DMS53 (cell line): ENCODE measurements around the gene RHOXF2.
A peak's percentile ranks its signal among the peaks of the same experiment; 100 is the strongest.

Experiments used
- DNase-seq: peaks from one replicate; lab custom pipeline; 2025; lab: John Stamatoyannopoulos, UW

Gene RHOXF2

DNA sequence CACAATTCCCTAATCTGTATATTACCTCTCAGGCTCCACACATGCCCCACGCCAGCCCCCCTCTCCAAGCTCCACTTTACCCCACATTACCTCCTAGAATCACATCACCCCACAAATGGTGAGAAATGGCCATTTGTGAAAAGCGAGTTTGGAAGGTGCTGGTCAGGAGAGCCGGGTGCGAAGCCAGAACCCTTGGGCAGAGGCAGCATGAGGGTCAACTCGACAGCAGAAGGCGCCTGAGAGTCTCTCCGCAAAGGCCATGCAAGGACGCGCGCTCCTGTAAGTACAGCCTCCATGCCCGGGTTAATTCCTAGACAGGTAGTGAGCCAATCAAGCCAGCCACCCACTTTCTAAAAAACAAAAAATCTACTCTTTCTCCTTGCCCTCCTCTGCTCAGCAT lies 42.4 kb downstream of the RHOXF2 start:
- DNase-seq = no peak

DNA sequence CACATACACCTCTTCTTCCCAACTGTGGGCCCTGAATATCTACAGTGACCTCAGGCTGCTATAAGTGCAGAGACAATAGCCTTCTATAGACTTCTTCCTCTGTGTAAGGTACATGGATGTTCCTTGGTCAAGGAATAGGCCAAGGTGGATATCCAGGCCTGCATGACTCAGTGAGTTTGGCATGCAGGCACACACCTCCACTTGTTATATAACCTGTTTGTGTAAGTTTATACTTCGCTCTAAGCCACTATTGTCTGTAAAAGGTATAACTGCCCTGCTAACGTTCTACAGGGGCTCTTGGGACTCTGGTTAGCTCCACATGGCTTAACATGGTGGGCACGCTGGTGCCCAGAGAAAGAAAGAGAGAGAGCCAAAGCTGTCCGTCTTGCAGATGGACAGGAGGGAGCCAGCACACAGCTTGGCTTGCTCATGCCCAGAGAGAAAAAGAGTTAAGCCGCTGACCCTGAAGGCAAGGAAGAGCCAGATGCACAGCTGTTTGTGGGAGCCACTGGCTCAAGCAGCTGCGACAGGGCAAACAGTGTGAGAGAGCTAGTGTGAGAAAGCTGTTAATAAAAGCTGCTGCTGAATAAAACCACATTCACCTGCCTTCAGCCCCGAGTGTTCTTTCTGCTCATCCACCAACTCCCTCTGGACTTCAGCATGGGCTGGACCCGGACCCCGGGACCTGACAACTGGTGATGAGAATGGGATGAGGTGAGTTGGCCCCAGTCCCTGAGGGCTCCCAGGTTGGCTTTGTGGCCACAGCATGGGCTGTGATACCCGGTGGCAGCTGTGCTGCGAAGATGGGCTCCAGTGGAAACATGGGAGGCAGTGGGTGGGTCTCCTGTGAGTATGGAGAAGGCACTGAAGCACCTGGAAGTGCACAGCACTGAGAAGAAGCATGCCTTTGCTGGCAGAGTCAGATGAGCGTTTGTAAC lies 47.7 kb downstream of the RHOXF2 start:
- DNase-seq = no peak

DNA sequence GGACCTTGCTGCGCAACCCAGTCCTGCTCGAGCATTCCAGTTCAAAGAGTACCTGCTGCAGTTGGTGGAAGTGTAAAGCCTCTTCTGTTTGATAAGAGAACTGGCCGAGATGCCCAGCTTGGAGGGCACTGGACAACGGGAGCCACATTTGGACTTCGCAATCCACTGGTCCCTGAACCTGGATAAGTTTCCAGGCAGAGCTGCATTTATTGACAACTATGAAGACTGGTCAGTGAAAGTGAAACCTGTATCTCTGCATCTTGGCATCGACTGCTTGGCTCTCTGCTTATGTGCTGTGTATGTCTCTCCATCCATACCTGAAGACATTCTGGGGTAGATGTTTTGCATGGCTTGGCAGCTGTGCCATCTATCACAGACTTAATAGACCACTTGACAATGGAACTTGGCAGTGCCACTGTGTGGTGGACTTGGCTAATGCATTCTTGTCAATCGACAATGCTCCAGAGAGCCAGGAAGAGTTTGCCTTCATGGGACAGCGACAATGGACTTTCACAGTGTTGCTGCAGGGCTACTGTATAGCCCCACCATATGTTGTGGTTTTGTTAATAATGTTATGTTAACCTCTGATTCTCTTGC lies 48.7 kb downstream of the RHOXF2 start:
- DNase-seq = peak; percentile 1

DNA sequence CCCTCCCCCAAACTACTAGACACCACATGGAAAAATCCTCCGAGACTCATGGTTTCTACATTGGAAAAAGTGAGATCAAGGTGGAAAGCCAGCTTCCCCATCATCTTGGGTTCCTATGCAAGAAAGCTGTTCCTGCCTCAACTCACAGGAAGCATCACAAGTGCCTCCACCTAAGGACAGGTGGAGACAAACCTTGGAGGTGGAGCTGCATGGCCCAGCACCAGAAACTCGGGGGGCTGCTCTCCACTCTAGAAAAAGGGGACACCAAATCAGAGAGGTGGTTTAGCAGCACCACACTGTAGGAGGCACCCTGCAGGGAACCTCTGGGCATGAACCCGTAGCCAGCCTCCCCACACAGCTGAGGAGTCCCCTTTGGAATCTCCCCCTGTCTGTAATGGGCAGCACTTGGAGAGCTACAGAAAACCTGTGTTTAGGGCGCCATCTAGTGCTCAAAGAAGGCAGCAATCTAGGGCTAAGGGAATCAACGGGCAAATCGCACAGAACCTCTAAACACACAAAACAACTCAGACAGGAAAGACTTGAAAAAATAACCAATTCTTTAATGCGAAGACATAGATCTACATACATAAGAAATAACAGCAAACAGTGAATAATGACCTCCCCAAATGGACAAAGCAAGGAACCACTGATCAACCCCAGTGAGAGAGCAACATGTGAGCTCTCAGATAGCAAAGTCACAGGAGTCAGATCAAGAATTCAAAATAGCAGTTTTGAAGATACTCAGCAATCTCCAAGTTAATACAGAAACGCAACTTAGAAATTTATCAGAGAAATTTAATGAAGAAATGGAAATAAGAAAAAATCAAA lies 55.2 kb downstream of the RHOXF2 start:
- DNase-seq = peak; percentile 70
